Measurements from ENCODE around the gene RBM33. TPM values are rescaled to one million over a fixed set of nuclear protein-coding genes. Genes with fewer than 3 reads are reported as not detected.

Gene RBM33
- total RNA-seq, 1 experiment from 2014 or later = 27.2 TPM

- no peak for DNase-seq (ENCODE audit: low read depth in 1 of 2, low spot score in 2 of 2)
- Histone ChIP-seq H3K4me1 (replicated peaks) (no peaks in the 10 kb centered on the region), H3K36me3 (no peaks in the 10 kb centered on the region), H3K27ac (no peak overlapping the region), H3K9me3 (replicated peaks) (no peaks in the 10 kb centered on the region), H3K27me3 (replicated peaks) (peaks cover 11% of the 10 kb centered on the region), H3K4me3 (no peak overlapping the region)
Observed at GRCh38 chr7:155819186-155819585, 174.7 kb downstream of the RBM33 start.

- H3K27me3 ChIP-seq (replicated peaks) = peaks cover 13% of the 10 kb centered on the region
- no peak overlapping the region for H3K27ac ChIP-seq
- no peak for DNase-seq (ENCODE audit: low read depth in 1 of 2, low spot score in 2 of 2)
- H3K9me3 ChIP-seq (replicated peaks) = no peaks in the 10 kb centered on the region
- no peak overlapping the region for H3K4me3 ChIP-seq
- no peaks in the 10 kb centered on the region for H3K36me3 ChIP-seq
- H3K4me1 ChIP-seq (replicated peaks) = no peaks in the 10 kb centered on the region
Observed at GRCh38 chr7:155820246-155820645, 175.8 kb downstream of the RBM33 start.

GRCh38 chr7:155820788-155821187, 176.3 kb downstream of the RBM33 start:
- H3K4me3 ChIP-seq = no peak overlapping the region
- H3K9me3 ChIP-seq (replicated peaks) = no peaks in the 10 kb centered on the region
- no peak overlapping the region for H3K27ac ChIP-seq
- peaks cover 16% of the 10 kb centered on the region for H3K27me3 ChIP-seq (replicated peaks)
- no peaks in the 10 kb centered on the region for H3K4me1 ChIP-seq (replicated peaks)
- no peaks in the 10 kb centered on the region for H3K36me3 ChIP-seq
- DNase-seq (ENCODE audit: low read depth in 1 of 2, low spot score in 2 of 2) = no peak

- Histone ChIP-seq H3K4me3 (no peak overlapping the region), H3K36me3 (no peaks in the 10 kb centered on the region), H3K9me3 (replicated peaks) (no peaks in the 10 kb centered on the region), H3K27ac (no peak overlapping the region), H3K4me1 (replicated peaks) (no peaks in the 10 kb centered on the region), H3K27me3 (replicated peaks) (peaks cover 21% of the 10 kb centered on the region)
- DNase-seq (ENCODE audit: low read depth in 1 of 2, low spot score in 2 of 2) = no peak
Observed at GRCh38 chr7:155821851-155822250, 177.4 kb downstream of the RBM33 start.

DNA sequence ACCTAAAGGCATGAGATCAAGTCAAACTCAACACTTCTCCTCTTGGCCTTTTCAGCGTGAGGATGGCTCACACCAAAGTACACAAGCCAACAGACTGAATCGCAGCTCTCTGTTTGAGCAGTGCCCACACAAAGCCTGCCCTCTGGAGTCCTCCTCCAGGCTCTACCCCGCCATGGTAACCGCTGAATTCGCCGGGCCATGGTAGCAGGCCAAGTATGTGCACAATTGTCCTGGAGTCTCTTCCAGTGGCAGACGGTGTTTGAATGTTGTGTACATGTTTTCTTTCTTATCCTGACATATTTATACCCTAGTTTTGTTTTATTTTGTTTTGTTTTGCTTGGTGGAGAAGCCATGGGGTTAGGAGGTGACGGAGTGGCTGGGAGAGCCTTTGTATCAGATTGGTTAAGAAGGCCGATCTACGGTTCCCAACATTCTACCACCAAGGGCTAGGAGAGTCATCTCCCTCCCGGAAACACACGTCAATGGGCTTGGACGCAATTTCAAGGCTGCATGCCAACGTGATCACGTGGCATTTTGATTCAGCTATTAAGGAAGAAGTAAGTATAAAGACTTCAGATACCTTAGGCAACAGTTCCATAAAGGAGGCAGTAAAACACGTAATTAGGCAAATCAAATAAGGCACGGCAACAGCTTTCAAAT, 179.9 kb downstream of the RBM33 start:
- peaks cover 21% of the 10 kb centered on the region for H3K27me3 ChIP-seq (replicated peaks)
- H3K27ac ChIP-seq = no peak overlapping the region
- H3K36me3 ChIP-seq = no peaks in the 10 kb centered on the region
- peak in 1 of 2 experiments; percentile 20 for DNase-seq (ENCODE audit: low read depth in 1 of 2, low spot score in 2 of 2)
- no peaks in the 10 kb centered on the region for H3K4me1 ChIP-seq (replicated peaks)
- no peak overlapping the region for H3K4me3 ChIP-seq
- H3K9me3 ChIP-seq (replicated peaks) = no peaks in the 10 kb centered on the region

DNA sequence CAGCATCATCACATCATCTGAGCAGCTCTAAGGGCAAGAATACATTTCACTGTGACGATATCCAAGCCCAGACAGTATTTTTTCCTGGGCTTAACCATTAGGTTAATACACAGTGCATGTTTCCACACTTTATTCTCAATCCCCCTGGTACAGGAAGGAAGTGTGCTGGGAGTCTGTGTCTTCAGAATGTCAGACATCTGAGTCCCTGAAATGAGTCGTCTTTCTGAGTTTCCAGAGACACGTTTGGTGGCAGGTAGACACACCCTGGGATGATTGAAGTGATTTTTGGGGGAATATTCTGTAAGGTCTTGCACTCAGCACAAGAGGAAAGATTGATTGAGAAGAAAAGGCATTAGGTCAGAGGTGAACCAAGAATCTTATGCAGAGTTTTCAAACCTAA, 180.9 kb downstream of the RBM33 start:
- no peak overlapping the region for H3K4me3 ChIP-seq
- no peaks in the 10 kb centered on the region for H3K36me3 ChIP-seq
- no peak overlapping the region for H3K27ac ChIP-seq
- DNase-seq (ENCODE audit: low read depth in 1 of 2, low spot score in 2 of 2) = no peak
- H3K27me3 ChIP-seq (replicated peaks) = peaks cover 21% of the 10 kb centered on the region
- H3K9me3 ChIP-seq (replicated peaks) = no peaks in the 10 kb centered on the region
- no peaks in the 10 kb centered on the region for H3K4me1 ChIP-seq (replicated peaks)

DNA sequence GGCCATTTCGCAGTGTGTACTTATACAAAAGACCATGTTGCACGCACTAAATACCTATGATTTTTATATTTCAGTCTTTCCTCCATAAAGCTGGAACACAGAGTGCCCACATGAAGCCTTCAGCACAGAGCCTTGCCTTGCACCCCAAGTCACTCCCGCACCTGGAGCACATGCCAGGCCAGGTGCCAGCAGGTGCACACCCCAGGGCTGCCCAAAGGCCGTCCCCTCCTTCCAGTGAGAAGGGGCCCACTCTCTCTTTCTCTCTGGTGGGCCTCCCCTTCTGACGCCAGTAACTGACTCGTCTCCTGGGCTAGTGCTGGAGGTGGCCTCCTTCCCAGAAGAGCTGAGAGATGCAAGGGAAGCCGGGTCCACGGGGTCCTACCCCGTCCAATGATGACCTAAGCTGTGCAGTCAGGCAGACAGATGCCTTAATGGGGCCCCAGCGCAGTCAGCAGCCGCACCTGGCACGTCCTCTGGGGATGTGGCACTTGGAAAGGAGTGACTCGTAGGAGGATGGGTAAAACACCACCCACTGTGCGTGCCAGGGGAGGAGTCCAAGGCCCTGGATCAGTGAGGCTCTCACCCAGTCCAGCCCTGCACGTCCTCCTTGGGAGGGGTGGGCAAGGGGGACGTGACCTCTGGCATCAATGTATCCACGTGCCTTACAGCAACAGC, 185.5 kb downstream of the RBM33 start:
- no peak for DNase-seq (ENCODE audit: low read depth in 1 of 2, low spot score in 2 of 2)
- Histone ChIP-seq H3K9me3 (replicated peaks) (no peaks in the 10 kb centered on the region), H3K27ac (no peak overlapping the region), H3K27me3 (replicated peaks) (peaks cover 40% of the 10 kb centered on the region), H3K4me3 (no peak overlapping the region), H3K36me3 (no peaks in the 10 kb centered on the region), H3K4me1 (replicated peaks) (no peaks in the 10 kb centered on the region)

Other genes with a start within 250 kb of the RBM33 start
- gene EN2, start 186.5 kb upstream of the RBM33 start, total RNA-seq (2014; rRNA removed; shearing (Covaris generic)) = 0.11 TPM in 1 of 2 replicates, not detected in the other
- gene CNPY1, start 98.1 kb upstream of the RBM33 start, total RNA-seq (2014; rRNA removed; shearing (Covaris generic)) = not detected in 2 replicates
- gene SHH, start 167.8 kb downstream of the RBM33 start, total RNA-seq (2014; rRNA removed; shearing (Covaris generic)) = not detected in 2 replicates

Data from SJSA1 (cell line).